ENCODE data around the gene ENO2.

The ENO2 gene

GRCh38 chr12:6956021-6956727, 41.8 kb downstream of the ENO2 start:
- H3K27me3 ChIP-seq = no peaks in the 10 kb centered on the region
- H3K36me3 ChIP-seq = peaks cover 0 to 25% (median 0%) of the 10 kb centered on the region in 3 donors
- no peak overlapping the region for H3K4me3 ChIP-seq
- intact Hi-C loops (cut with DNase I; ENCODE audit: low total_unique reads) = no loop called here
- no peak for TF ChIP-seq CTCF (IDR thresholded peaks at IDR 0.05)
- H3K27ac ChIP-seq = no peak overlapping the region
- no peak for DNase-seq
- H3K9me3 ChIP-seq = no peaks in the 10 kb centered on the region
- peaks cover 0 to 8% (median 2%) of the 10 kb centered on the region in 4 donors for H3K4me1 ChIP-seq

GRCh38 chr12:6957151-6957701, 42.8 kb downstream of the ENO2 start:
- Histone ChIP-seq H3K27me3 (no peaks in the 10 kb centered on the region), H3K4me3 (no peak overlapping the region), H3K27ac (no peak overlapping the region), H3K4me1 (peaks cover 0 to 18% (median 10%) of the 10 kb centered on the region in 4 donors), H3K36me3 (peaks cover 0 to 25% (median 0%) of the 10 kb centered on the region in 3 donors), H3K9me3 (no peaks in the 10 kb centered on the region)
- intact Hi-C loops (cut with DNase I; ENCODE audit: low total_unique reads) = no loop called here
- no peak for TF ChIP-seq CTCF (IDR thresholded peaks at IDR 0.05)
- DNase-seq = peak in 1 of 2 donors; percentile 61

GRCh38 chr12:6957741-6958608, 43.6 kb downstream of the ENO2 start:
- peaks cover 0 to 21% (median 13%) of the 10 kb centered on the region in 4 donors for H3K4me1 ChIP-seq
- no peak overlapping the region for H3K27ac ChIP-seq
- intact Hi-C loops (cut with DNase I; ENCODE audit: low total_unique reads) = no loop called here

GRCh38 chr12:6958609-6959057, 44.3 kb downstream of the ENO2 start:
- intact Hi-C loops (cut with DNase I; ENCODE audit: low total_unique reads) = no loop called here
- H3K4me1 ChIP-seq = peaks cover 0 to 21% (median 13%) of the 10 kb centered on the region in 4 donors
- H3K27ac ChIP-seq = no peak overlapping the region
- no peak for TF ChIP-seq CTCF (IDR thresholded peaks at IDR 0.05)
- DNase-seq = peak in 1 of 2 donors; percentile 59
- no peaks in the 10 kb centered on the region for H3K9me3 ChIP-seq
- H3K4me3 ChIP-seq = no peak overlapping the region
- H3K27me3 ChIP-seq = no peaks in the 10 kb centered on the region
- peaks cover 0 to 25% (median 0%) of the 10 kb centered on the region in 3 donors for H3K36me3 ChIP-seq

More at GRCh38 chr12:6957741-6958608, 43.6 kb downstream of the ENO2 start:
- no peak overlapping the region for H3K4me3 ChIP-seq
- no peak for TF ChIP-seq CTCF (IDR thresholded peaks at IDR 0.05)
- no peaks in the 10 kb centered on the region for H3K9me3 ChIP-seq
- DNase-seq = peak in 1 of 2 donors; percentile 62
- H3K27me3 ChIP-seq = no peaks in the 10 kb centered on the region
- H3K36me3 ChIP-seq = peaks cover 0 to 25% (median 0%) of the 10 kb centered on the region in 3 donors

GRCh38 chr12:6959058-6959804, 44.9 kb downstream of the ENO2 start:
- H3K4me3 ChIP-seq = no peak overlapping the region
- H3K9me3 ChIP-seq = no peaks in the 10 kb centered on the region
- no peaks in the 10 kb centered on the region for H3K27me3 ChIP-seq
- H3K36me3 ChIP-seq = peaks cover 0 to 25% (median 0%) of the 10 kb centered on the region in 3 donors
- intact Hi-C loops (cut with DNase I; ENCODE audit: low total_unique reads) = no loop called here
- peaks cover 0 to 22% (median 13%) of the 10 kb centered on the region in 4 donors for H3K4me1 ChIP-seq
- H3K27ac ChIP-seq = no peak overlapping the region
- TF ChIP-seq CTCF (IDR thresholded peaks at IDR 0.05) = no peak
- peak in 1 of 2 donors; percentile 68 for DNase-seq

Measured in tibial artery (tissue), 4 donors.